NCI-H1417 treated with DMSO at 0.1 percent for 48 hours (cell line): ENCODE results near the gene MPRIP.

Source experiments
- DNase-seq: peaks from one replicate; lab custom pipeline; 2025; lab: John Stamatoyannopoulos, UW

The MPRIP gene

DNA sequence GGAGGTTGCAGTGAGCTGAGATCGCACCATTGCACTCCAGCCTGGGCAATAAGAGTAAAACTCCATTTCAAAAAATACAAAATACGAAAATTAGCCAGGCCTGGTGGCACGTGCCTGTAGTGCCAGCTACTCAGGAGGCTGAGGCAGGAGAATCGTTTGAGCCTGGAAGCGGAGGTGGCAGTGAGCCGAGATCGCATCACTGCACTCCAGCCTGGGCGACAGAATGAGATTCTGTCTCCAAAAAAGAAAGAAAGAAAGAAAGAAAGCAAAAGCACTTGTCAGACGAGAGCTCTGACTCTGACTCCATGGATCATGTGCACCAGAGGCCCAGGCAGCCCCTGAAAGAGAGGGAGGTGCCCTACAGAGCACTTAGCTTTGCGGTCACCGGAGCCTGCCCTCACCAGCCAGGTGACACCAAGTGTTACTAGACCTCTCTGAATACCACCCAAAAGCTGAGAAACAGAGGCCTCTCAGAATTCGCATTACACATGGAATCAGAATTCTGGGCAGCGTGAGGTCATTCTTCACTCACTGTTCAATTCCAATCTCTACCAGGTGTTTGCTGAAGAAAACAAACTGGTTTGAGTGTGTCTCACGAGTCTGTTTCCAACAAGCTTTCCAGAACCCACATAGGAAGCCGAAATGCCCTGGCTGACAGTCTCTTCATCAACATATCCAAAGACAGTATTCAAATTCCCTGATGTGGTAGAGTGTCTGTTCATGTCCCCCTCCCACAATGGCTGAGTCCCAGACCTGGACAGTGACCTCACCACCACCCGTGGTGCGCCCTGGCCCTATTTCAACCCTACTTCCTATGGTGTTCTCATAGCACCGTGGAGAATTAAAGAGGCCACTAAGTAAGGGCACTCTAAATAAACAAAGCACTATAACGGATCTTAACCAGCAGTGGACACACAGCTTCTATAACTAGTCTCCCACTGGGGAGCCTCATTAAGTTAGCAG is 193.2 kb downstream of the MPRIP start:
- no peak for DNase-seq

DNA sequence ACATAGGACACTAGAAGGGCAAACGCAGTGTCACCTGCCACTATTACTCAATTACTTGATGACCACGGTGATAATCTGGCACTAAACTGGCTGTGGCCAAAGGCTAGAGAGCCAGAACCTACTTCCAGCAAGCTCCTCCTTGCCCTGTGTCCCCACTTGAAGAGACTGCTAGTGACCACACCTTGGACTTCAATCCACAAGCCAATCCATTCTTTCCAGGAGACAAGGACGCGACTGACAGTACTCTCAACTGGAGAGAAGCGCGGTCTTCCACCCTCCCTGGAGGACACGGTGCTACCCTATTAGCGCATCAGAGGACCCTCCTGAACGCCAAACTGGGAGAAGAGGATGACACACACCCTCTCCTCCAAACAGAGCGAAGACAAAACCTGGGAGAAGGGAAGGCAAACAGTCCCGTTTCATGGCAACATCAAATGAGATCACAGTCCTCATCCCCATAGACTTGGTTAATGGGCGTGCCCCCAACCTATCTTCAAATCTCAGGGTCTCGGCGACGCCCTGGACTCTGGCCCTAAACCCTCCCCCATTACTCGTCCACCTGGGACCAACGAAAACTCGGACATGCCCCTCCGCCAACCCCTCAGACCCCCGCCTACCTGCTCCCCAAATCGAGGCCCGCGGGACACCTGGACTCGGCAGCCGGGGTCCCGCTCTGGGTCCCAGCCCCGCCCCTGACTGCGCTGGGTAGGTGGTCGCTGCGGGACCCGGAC is 194.2 kb downstream of the MPRIP start:
- DNase-seq, result no peak

- peak; percentile 71 for DNase-seq
These were observed 195.0 kb downstream of the MPRIP start, which contains the start of gene FLCN for GRCh38 chr17:17237026-17237799. Gene FLCN (minus strand): TSS chr17:17237168. CDS start chr17:17228137, 9,031 bp downstream.

DNA sequence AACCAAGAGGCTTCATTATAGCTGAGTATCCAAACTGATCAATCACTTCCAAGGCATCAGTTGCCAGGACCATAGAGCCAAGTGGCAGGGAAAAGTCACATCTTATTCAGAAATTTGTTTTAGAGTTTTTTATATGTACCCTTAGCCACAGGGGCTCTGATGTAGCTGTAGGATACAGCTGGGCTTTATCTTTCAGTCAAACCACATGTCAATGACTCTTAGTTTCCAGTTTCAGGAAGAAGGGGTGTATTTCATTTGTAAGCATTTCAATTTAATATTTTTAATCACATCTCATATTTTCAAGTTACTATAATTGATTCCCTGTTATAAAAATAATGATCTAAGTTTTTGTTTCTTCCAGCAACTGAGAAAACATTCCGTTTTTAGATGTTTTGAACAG is 197.6 kb downstream of the MPRIP start:
- no peak for DNase-seq

GRCh38 chr17:17241656-17242055 is 199.4 kb downstream of the MPRIP start:
- DNase-seq, result no peak

DNA sequence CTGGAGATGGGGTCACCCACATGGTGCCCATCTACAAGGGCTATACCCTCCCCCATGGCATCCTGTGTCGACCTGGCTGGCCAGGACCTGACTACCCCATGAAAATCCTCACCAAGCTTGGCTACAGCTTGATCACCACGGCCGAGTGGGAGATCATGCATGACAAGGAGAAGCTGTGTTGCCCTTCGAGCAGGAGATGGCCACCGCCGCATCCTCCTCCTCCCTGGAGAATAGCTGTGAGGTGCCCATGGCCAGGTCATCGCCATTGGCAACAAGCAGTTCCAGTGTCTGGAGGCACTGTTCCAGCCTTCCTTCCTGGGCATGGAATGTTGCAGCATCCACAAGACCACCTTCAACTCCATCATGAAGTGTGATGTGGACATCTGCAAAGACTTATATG is 200.0 kb downstream of the MPRIP start:
- DNase-seq, result no peak
